ENCODE data around the gene HSD17B2. TPM values are rescaled to one million over a fixed set of nuclear protein-coding genes. Genes with fewer than 3 reads are reported as not detected.

HSD17B2 gene
- polyA plus RNA-seq, 3 donors: not detected

GRCh38 chr16:82002831-82003230 lies 32.2 kb upstream of the HSD17B2 start:
- H2AFZ ChIP-seq (ENCODE audit: insufficient read depth, low read depth, low read length, poor library complexity, severe bottlenecking): no peak overlapping the region
- intact Hi-C loops (cut with micrococcal nuclease): no loop called here
- H3K9me3 Mint-ChIP-seq: peaks cover 0 to 5% (median 2%) of the 10 kb centered on the region in 7 donors
- no peaks in the 10 kb centered on the region for H3K4me1 ChIP-seq (ENCODE audit: control insufficient read depth in 1 of 2, insufficient read depth in 2 of 2, low read length in 2 of 2)
- H3K27ac ChIP-seq (ENCODE audit: low read depth in 1 of 2, low read length in 2 of 2): no peak overlapping the region
- no peaks in the 10 kb centered on the region for H3K79me2 ChIP-seq (ENCODE audit: insufficient read depth, low read length)
- WGBS (ENCODE audit: insufficient coverage): 92% methylated on average over 2 of the region's 3 CpGs
- no peak overlapping the region for H3K9ac ChIP-seq (ENCODE audit: insufficient read depth, low read length, poor library complexity, severe bottlenecking)
- no peak overlapping the region for H3K27ac Mint-ChIP-seq
- H3K36me3 Mint-ChIP-seq: no peaks in the 10 kb centered on the region
- H3K4me3 Mint-ChIP-seq: no peak overlapping the region
- TF ChIP-seq CTCF (IDR thresholded peaks at IDR 0.05): no peak
- H3K36me3 ChIP-seq (replicated peaks in 1 of 2; ENCODE audit: control insufficient read depth in 1 of 2, insufficient read depth in 2 of 2, low read length in 2 of 2): no peaks in the 10 kb centered on the region
- H3K4me2 ChIP-seq (replicated peaks; ENCODE audit: extremely low read depth, low read length, poor library complexity, severe bottlenecking): no peak overlapping the region
- H3K4me1 Mint-ChIP-seq: no peaks in the 10 kb centered on the region
- no peaks in the 10 kb centered on the region for H3K27me3 ChIP-seq (ENCODE audit: control insufficient read depth in 2 of 2, insufficient read depth in 2 of 2, low read length in 2 of 2)
- no peaks in the 10 kb centered on the region for H4K20me1 ChIP-seq (ENCODE audit: insufficient read depth, low read length)
- peaks cover 0 to 2% (median 0%) of the 10 kb centered on the region in 3 donors for H3K27me3 Mint-ChIP-seq (ENCODE audit: low read depth in 3 of 3)
- no peaks in the 10 kb centered on the region for H3K9me3 ChIP-seq (replicated peaks in 1 of 2; ENCODE audit: control insufficient read depth in 1 of 2, insufficient read depth in 1 of 2, low read length in 2 of 2)
- DNase-seq: no peak
- H3K4me3 ChIP-seq (replicated peaks in 1 of 3; ENCODE audit: low read depth in 2 of 3, low read length in 3 of 3): no peak overlapping the region

GRCh38 chr16:82004601-82005000 lies 30.5 kb upstream of the HSD17B2 start:
- H3K4me1 Mint-ChIP-seq: no peaks in the 10 kb centered on the region
- H3K4me3 Mint-ChIP-seq: no peak overlapping the region
- intact Hi-C loops (cut with micrococcal nuclease): no loop called here
- Histone ChIP-seq H3K4me2 (replicated peaks; ENCODE audit: extremely low read depth, low read length, poor library complexity, severe bottlenecking) (no peak overlapping the region), H3K36me3 (replicated peaks in 1 of 2; ENCODE audit: control insufficient read depth in 1 of 2, insufficient read depth in 2 of 2, low read length in 2 of 2) (no peaks in the 10 kb centered on the region), H4K20me1 (ENCODE audit: insufficient read depth, low read length) (no peaks in the 10 kb centered on the region), H3K79me2 (ENCODE audit: insufficient read depth, low read length) (no peaks in the 10 kb centered on the region), H3K27me3 (ENCODE audit: control insufficient read depth in 2 of 2, insufficient read depth in 2 of 2, low read length in 2 of 2) (no peaks in the 10 kb centered on the region), H3K9me3 (replicated peaks in 1 of 2; ENCODE audit: control insufficient read depth in 1 of 2, insufficient read depth in 1 of 2, low read length in 2 of 2) (peaks cover 10 to 11% of the 10 kb centered on the region in 2 donors), H3K9ac (ENCODE audit: insufficient read depth, low read length, poor library complexity, severe bottlenecking) (no peak overlapping the region), H2AFZ (ENCODE audit: insufficient read depth, low read depth, low read length, poor library complexity, severe bottlenecking) (no peak overlapping the region), H3K4me1 (ENCODE audit: control insufficient read depth in 1 of 2, insufficient read depth in 2 of 2, low read length in 2 of 2) (no peaks in the 10 kb centered on the region), H3K27ac (ENCODE audit: low read depth in 1 of 2, low read length in 2 of 2) (no peak overlapping the region), H3K4me3 (replicated peaks in 1 of 3; ENCODE audit: low read depth in 2 of 3, low read length in 3 of 3) (no peak overlapping the region)
- H3K27ac Mint-ChIP-seq: peak overlapping the region in 1 of 7 donors; percentile 20
- no peaks in the 10 kb centered on the region for H3K36me3 Mint-ChIP-seq
- no peak for TF ChIP-seq CTCF (IDR thresholded peaks at IDR 0.05)
- no peak for DNase-seq
- peaks cover 8 to 21% (median 14%) of the 10 kb centered on the region in 7 donors for H3K9me3 Mint-ChIP-seq
- WGBS (ENCODE audit: insufficient coverage): 97% methylated on average over 2 of the region's 5 CpGs
- peaks cover 0 to 2% (median 0%) of the 10 kb centered on the region in 3 donors for H3K27me3 Mint-ChIP-seq (ENCODE audit: low read depth in 3 of 3)
